ENCODE measurements around the gene ZNF827. TPM values are rescaled to one million over a fixed set of nuclear protein-coding genes. Genes with fewer than 3 reads are reported as not detected.

The ZNF827 gene
- total RNA-seq, 1 experiment from 2014 or later, result 29.4 TPM

GRCh38 chr4:145815626-145816025, 123.0 kb downstream of the ZNF827 start:
- no peak overlapping the region for H3K4me2 ChIP-seq (ENCODE audit: insufficient read depth, insufficient read length, low read length)
- H2BK5ac ChIP-seq (ENCODE audit: insufficient read length, low read length), result no peak overlapping the region
- no peak overlapping the region for H3K14ac ChIP-seq (ENCODE audit: insufficient read depth, low read length)
- H4K91ac ChIP-seq (ENCODE audit: insufficient read length, low read depth, low read length), result no peak overlapping the region
- H3K23me2 ChIP-seq (ENCODE audit: insufficient read length, low read depth, low read length, poor library complexity, severe bottlenecking), result no peaks in the 10 kb centered on the region
- H2AK5ac ChIP-seq (ENCODE audit: insufficient read length, low read length), result no peak overlapping the region
- no peak overlapping the region for H2AFZ ChIP-seq (ENCODE audit: low read length)
- TF ChIP-seq CTCF (conservative IDR thresholded peaks at IDR 0.05), result no peak
- no peak overlapping the region for H3K18ac ChIP-seq (ENCODE audit: insufficient read length, low read depth, low read length)
- Mint-ChIP-seq H3K27ac (no peak overlapping the region), H3K27me3 (ENCODE audit: low read depth) (no peaks in the 10 kb centered on the region), H3K4me1 (no peaks in the 10 kb centered on the region), H3K36me3 (ENCODE audit: insufficient read depth in 1 of 3, low read depth in 3 of 3) (peaks cover 67 to 87% (median 81%) of the 10 kb centered on the region in 3 experiments), H3K9me3 (peaks cover under 1 to 3% of the 10 kb centered on the region in 2 experiments; a peak in 4 of 5 replicates), H3K4me3 (no peak overlapping the region)
- H3K4me1 ChIP-seq (ENCODE audit: insufficient read depth, low read length), result no peaks in the 10 kb centered on the region
- H2BK120ac ChIP-seq (ENCODE audit: low read depth, low read length, poor library complexity, severe bottlenecking), result no peak overlapping the region
- H3K79me2 ChIP-seq (ENCODE audit: insufficient read depth, low read length), result no peaks in the 10 kb centered on the region
- no peak overlapping the region for H2BK12ac ChIP-seq (ENCODE audit: insufficient read length, low read depth, low read length)
- H2BK20ac ChIP-seq (ENCODE audit: low read depth, low read length, poor library complexity, severe bottlenecking), result no peak overlapping the region
- H3K79me1 ChIP-seq (ENCODE audit: insufficient read depth, low read depth, low read length, poor library complexity, severe bottlenecking), result no peaks in the 10 kb centered on the region
- DNase-seq, result no peak
- no peaks in the 10 kb centered on the region for H3K9me3 ChIP-seq (ENCODE audit: control insufficient read depth, low read depth, low read length)
- no peaks in the 10 kb centered on the region; the same call in 1 of the 2 replicates for H3K27me3 ChIP-seq (ENCODE audit: insufficient read depth, low read length)
- no peak overlapping the region for H2BK15ac ChIP-seq (ENCODE audit: low read depth, low read length)
- no peak overlapping the region for H3K27ac ChIP-seq (ENCODE audit: insufficient read length, low read depth, low read length)
- H4K8ac ChIP-seq (replicated peaks; ENCODE audit: insufficient read length, low read depth, low read length), result no peak overlapping the region
- WGBS (ENCODE audit: extremely low coverage, insufficient read length, low lambda C conversion rate), result no CpG with 5 or more reads among the region's 1 CpG
- H3K9ac ChIP-seq (ENCODE audit: extremely low read depth, insufficient read length, low read length), result no peak overlapping the region
- H3T11ph ChIP-seq (ENCODE audit: low read length), result no peak overlapping the region
- H4K5ac ChIP-seq (ENCODE audit: insufficient read length, low read depth, low read length), result no peak overlapping the region
- H3K23ac ChIP-seq (ENCODE audit: insufficient read length, low read depth, low read length), result no peak overlapping the region
- no peak overlapping the region for H3K4ac ChIP-seq (ENCODE audit: low read depth, low read length)
- no peaks in the 10 kb centered on the region for H4K20me1 ChIP-seq (ENCODE audit: control insufficient read depth, insufficient read depth, insufficient read length)
- no peak overlapping the region for H3K56ac ChIP-seq (ENCODE audit: insufficient read length, low read depth, low read length)

Measured in H9 (cell line).